Measurements from ENCODE around the gene SLMAP.

SLMAP gene

DNA sequence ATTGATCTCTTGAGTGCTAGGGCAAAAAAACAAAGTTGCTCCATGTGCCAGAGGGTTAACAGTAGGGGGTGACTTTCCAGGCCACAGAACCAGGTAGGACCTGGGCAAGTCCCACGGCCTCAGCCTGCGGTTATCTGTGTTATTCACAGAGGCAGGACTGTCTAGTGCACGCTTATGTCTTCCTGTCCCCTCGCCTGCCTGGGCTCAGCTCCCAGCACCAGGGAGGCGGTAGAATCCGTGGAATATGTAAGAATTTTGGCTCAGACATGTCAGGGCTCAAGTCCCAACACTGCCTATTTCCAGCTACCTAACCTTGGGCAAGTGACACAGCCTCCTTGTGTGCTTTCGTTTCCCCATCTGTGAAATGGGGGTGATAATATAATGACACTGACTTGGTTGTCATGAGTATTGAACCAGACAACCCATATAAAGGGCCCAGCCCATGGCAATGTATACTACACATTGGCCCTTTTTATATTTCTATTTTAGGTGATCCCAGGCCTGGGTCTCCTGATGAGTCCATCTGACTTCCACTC lies 207.8 kb downstream of the SLMAP start:
- DNase-seq (ENCODE audit: low spot score): no peak

DNA sequence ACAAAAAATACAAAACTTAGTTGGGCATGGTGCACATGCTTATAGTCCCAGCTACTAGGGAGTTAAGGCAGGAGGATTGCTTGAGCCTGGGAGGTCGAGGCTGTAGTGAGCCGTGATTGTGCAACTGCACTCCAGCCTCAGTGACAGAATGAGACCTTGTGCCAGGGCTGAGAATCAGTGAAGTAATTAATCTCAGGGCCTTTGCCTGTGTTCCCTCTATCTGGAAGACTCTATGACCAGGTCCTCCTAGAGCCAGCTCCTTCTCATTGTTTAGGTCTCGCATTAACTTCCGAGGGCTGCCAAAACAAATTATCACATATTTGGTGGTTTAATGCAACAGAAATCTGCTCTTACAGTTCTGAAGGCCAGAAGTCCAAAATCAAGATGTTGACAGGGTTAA lies 210.7 kb downstream of the SLMAP start:
- no peak for DNase-seq (ENCODE audit: low spot score)

DNA sequence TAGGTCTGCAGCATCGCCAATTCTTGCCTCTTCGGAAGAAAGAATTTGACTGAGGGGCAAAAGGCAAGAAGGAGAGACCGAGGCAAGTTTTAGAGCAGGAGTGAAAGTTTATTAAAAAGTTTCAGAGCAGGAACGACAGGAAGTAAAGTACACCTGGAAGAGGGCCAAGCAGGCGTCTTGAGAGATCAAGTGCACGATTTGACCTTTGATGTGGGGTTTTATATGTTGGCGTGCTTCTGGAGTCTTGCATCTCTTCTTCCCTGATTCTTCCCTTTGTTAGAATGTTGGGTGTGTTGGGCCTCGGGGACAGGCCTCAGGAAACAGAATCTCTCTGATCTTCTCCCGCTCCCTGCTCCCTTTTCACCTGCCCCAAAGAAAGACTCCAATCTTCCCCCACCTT lies 211.5 kb downstream of the SLMAP start:
- no peak for DNase-seq (ENCODE audit: low spot score)

DNA sequence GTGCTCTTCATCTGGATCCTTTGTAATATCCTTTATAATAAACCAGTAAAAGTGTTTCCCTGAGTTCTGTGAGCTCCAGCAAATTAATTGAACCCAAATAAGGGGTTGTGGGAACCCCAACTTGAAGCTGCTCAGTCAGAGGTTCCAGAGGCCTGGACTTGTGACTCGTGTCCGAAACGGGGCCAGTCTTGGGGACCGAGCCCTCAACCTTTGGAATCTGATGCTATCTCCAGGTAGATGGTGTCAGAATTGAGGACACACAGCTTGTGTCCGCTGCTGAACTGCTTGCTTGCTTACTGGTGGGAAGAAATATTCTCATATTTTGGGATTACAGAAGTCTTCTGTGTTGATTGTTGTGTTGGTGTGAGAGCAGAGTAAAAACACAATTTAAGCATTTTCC lies 212.4 kb downstream of the SLMAP start:
- DNase-seq (ENCODE audit: low spot score): no peak

DNA sequence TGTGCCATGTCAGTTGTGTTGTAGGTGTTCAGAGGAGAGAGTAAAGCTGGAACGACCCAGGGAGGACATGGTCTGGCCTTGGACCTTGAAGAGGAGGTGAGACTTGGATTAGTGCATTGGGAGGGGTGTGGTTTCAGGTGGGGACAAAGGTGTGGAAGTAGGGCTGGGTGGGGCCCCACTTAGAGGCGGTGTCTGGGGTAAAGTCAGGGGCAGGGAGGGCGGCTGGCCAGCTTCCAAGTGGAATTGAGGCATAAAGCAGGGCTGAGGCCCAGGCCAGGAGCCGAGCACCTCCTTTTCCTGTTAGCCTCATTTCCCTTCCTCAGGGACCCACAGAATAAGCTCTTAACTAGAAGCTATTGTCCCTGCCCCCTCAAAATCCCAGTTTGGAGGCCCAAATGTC lies 215.9 kb downstream of the SLMAP start:
- no peak for DNase-seq (ENCODE audit: low spot score)

DNA sequence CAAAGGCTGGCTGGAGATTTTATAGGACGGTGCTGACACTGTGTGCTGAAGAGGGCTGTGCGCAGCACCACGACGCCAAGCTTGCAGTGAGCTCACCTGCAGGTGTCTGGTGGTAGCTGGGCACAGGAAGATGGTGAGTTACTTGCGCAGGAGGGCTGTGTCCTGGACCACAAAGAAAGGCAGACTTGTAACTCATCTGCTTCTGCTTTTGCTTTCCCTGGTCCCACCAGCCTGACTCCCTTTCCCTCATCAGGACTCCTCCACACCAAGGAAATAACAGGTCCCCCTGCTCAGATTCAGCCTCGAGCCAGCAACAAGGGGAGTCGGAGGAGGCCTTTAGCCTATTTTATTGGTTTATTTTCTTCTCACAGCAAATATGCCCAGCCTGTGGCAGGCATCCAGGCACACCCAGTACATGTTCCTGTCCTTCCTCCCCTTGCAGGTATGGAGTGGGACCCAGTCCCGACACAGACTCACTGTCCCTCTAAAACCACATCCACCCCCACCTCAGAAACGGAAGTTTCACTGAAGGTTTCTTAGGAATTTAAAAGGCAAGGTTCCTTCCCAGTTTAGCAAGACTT lies 216.5 kb downstream of the SLMAP start:
- DNase-seq (ENCODE audit: low spot score): no peak

DNA sequence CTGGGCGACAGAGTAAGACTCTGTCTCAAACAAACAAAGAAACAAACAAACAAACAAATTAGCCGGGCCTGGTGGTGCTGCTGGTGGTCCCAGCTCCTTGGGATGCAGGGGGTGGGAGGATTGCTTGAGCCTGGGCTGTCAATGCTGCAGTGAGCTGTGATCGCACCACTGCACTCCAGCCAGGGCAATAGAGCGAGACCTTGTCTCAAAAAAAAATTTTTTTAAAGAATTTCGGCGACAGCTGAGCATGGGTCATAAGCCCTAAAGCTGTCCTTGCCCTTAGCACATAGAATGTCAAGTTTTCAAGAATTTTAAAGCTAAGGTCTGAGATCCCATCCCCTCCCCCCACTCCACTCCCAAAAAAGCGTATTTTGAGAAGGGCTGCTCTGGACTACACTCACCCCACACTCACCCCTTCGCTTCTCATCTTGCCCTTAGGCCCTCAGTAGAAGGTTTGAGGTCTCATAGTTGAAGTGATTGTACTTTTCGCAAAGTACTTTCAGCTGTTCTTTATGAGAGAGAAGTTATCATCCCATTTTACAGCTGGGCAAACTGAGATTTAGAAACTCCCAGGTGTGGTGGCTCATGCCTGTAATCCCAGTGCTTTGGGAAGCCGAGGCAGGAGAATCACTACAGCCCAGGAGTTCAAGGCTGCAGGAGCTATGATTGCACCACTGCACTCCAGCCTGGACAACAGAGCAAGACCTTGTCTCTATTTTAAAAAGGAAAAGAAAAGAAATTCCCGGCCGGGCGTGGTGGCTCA lies 217.8 kb downstream of the SLMAP start:
- DNase-seq (ENCODE audit: low spot score): no peak

DNA sequence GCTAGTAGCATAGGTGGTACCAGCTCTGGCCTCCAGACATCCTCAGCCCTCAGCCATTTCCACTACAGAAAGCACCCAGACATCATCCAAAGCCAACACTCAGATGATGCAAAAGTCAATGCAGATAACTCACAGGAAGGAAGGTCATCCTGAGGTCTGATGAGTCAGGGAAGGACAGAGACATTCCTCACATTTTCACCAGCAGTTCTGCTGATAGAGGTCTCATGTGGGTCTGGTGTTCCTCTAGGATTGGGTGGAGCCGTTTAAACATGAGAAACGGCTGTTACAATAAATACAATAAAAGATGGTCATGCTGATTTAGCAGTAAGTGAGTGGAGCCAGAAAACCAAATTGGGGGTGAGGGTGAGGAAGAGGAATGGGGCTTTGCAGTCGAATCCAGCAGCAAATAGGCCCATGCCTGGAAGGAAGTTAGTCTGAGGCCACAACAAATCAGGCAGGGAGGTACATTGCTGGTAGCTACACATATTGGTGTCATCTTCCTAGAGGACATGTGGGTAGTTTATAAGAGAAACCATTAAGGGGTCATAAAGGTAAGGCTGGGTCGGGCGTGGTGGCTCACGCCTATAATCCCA lies 218.8 kb downstream of the SLMAP start:
- peak; percentile 91 for DNase-seq (ENCODE audit: low spot score)

DNA sequence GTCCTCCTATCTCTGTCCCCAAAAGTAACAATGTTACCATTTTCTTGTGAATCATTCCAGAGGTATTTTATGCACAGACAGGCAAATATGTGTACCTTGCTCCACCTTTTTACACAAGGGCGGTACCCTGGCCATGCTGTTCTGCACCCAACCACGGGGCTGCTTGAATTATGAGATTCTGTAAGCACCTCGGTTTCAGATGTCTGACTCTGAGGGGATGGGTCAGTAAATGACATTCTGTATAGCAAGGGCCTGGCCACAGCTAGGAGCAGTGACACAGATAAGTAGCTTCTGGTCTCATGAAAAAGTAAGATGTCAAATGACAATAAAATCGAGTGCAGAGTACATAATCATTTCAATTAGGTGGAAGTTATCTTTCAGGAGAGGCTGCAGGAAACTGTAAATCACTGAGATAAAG lies 221.7 kb downstream of the SLMAP start:
- no peak for DNase-seq (ENCODE audit: low spot score)

DNA sequence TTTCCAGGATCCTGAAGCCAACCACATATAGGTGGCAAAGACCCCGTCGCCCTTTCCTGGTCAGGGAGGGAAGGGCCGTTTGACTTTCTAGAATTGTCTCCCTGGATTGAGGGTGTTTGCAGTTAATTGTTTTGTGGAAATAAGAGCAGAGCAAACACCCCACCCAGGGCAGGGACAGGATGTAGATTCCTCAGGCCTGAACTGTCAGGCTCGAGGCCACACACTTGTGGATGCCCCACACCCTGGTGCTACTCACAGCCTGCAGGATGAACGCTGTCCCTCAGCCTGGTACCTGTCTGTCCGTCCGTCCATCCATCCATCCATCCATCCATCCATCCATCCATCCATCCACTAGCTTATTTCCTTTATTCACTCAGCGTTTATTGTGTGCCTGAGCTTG lies 222.2 kb downstream of the SLMAP start:
- peak; percentile 34 for DNase-seq (ENCODE audit: low spot score)
